ENCODE results near the gene MEIOB. TPM values are rescaled to one million over a fixed set of nuclear protein-coding genes. Genes with fewer than 3 reads are reported as not detected.
"Not testable (repeated sequence)": the region's sequence is repeated elsewhere in the genome, so short reads cannot be mapped to it uniquely, and the experiment has no call there.

The MEIOB gene
- total RNA-seq, 1 donor from 2014 or later = not detected

DNA sequence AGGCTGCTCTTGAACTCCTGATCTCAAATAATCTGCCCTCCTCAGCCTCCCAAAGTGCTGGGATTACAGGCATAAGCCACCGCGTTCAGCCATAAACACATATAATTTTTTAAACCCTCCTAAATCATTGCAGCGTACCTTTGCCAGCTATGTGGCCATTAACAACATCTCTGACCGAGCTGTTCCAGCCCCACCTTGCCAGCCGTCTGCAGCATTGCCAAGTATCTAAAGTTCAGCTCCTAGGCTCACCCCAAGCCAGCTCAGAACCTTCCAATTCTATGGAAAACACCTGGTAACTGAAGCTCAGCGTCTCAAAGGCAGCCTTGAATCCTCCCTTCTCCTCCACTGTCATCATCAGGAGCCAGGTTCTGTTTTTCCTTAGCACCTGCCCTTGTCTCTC is 5.1 kb upstream of the MEIOB start:
- Histone ChIP-seq H3K4me1 (peaks cover 4% of the 10 kb centered on the region), H3K4me3 (no peak overlapping the region), H3K27ac (replicated peaks) (no peak overlapping the region), H3K9me3 (replicated peaks) (no peaks in the 10 kb centered on the region), H3K27me3 (ENCODE audit: low read depth) (peaks cover 95% of the 10 kb centered on the region), H3K36me3 (no peaks in the 10 kb centered on the region)
- no peak for DNase-seq
- intact Hi-C loops (cut with micrococcal nuclease) = no loop called here
- TF ChIP-seq, protein P1, sequence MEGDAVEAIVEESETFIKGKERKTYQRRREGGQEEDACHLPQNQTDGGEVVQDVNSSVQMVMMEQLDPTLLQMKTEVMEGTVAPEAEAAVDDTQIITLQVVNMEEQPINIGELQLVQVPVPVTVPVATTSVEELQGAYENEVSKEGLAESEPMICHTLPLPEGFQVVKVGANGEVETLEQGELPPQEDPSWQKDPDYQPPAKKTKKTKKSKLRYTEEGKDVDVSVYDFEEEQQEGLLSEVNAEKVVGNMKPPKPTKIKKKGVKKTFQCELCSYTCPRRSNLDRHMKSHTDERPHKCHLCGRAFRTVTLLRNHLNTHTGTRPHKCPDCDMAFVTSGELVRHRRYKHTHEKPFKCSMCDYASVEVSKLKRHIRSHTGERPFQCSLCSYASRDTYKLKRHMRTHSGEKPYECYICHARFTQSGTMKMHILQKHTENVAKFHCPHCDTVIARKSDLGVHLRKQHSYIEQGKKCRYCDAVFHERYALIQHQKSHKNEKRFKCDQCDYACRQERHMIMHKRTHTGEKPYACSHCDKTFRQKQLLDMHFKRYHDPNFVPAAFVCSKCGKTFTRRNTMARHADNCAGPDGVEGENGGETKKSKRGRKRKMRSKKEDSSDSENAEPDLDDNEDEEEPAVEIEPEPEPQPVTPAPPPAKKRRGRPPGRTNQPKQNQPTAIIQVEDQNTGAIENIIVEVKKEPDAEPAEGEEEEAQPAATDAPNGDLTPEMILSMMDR (IDR thresholded peaks at IDR 0.05; ENCODE audit: borderline replicate concordance) = no peak

DNA sequence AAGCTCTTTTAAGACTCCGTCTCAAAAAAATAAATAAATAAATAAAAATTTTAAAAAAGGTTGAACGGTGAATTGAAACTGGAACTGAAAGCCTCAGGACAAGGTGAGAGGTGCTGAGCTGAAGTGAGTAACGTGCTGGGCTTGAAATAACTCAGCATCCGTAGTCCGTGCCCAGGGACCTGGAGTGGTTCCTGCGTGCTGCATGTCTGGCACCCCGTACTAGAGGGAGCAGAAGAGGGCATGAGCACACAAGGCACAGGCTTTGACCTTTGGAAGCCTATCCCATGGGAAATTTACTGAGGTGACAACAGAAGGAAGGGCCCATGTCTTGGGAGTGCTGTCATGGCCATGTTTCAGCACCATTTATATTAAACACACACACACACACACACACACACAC is 4.5 kb upstream of the MEIOB start:
- TF ChIP-seq, protein P1 (IDR thresholded peaks at IDR 0.05; ENCODE audit: borderline replicate concordance) = no peak
- Histone ChIP-seq H3K27me3 (ENCODE audit: low read depth) (peaks cover 93% of the 10 kb centered on the region), H3K4me3 (no peak overlapping the region), H3K4me1 (peaks cover 6% of the 10 kb centered on the region), H3K36me3 (no peaks in the 10 kb centered on the region), H3K27ac (replicated peaks) (no peak overlapping the region), H3K9me3 (replicated peaks) (no peaks in the 10 kb centered on the region)
- intact Hi-C loops (cut with micrococcal nuclease) = no loop called here
- no peak for DNase-seq

DNA sequence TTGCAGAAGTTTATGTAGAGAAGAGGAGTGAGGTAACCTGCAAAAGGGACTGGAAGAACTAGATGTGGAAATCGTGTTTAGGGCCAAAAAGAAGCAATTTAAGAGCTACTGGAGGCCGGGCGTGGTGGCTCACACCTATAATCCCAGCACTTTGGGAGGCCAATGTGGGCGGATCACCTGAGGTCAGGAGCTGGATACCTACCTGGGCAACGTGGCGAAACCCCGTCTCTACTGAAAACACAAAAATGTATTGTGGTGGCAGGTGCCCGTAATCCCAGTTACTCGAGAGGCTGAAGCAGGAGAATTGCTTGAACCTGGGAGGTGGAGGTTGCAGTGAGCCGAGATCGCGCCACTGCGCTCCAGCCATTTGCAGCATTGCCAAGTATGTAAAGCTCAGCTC is 4.1 kb upstream of the MEIOB start:
- H3K4me1 ChIP-seq; DNase-seq; intact Hi-C loops (cut with micrococcal nuclease); H3K4me3 ChIP-seq; H3K9me3 ChIP-seq (replicated peaks); H3K36me3 ChIP-seq; H3K27ac ChIP-seq (replicated peaks): not testable (repeated sequence)
- H3K27me3 ChIP-seq (ENCODE audit: low read depth) = peaks cover 89% of the 10 kb centered on the region

DNA sequence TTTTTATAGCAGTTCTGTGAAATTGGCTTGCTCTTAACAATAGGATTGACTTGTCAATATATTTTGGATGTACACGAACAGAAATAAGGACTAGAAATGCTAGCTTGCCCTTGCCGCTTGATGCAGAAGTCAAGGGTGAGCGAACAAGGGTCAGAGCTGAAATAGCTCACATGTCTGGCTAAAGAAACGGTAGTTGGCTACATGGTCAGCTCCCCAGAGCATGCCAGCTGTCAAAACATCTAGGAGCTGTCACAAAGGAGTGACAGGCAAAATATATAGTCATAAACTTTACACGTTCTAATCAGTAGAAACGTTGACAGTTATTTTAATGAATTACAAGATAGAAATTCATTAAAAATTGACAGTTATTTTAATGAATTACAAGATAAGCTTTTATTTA is 2.9 kb upstream of the MEIOB start:
- TF ChIP-seq, protein P1 (IDR thresholded peaks at IDR 0.05; ENCODE audit: borderline replicate concordance) = no peak
- no peak for DNase-seq
- Histone ChIP-seq H3K4me3 (no peak overlapping the region), H3K9me3 (replicated peaks) (no peaks in the 10 kb centered on the region), H3K27ac (replicated peaks) (no peak overlapping the region), H3K36me3 (no peaks in the 10 kb centered on the region), H3K4me1 (peaks cover 6% of the 10 kb centered on the region), H3K27me3 (ENCODE audit: low read depth) (peaks cover 78% of the 10 kb centered on the region)
- intact Hi-C loops (cut with micrococcal nuclease) = no loop called here

DNA sequence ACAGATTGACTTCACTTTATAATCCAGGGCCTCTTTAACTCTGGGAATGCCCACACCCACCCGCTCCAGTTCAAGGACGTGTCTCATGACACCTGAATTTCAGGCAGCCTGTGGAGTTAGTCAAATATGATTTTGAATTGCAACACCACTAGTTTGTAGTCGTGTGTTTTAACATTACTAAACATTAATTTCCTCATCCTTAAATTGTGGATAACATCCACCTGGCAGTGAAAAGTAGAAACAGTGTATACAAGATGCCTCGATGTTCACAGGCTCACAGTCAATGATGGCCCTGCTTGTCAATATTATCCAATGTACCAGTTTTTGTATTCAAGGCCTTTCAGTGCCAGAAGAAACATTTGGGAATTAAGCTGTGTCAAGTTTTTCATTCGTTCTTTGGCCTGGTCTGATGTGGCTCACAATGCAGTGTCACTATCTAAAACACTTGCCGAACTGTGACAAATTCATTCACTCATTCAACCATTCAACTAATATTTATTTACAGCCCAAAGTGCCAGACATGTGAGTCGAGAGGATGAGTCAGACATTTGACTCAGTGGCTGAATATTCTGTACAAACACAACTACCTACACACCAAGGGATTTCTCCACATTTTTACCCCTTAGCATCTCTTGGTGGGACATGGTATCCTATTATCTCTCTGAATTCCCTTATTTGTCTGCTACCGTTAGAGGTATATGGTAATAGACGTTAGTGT is 1.4 kb downstream of the MEIOB start:
- H3K9me3 ChIP-seq (replicated peaks) = no peaks in the 10 kb centered on the region
- DNase-seq = no peak
- TF ChIP-seq, protein P1 (IDR thresholded peaks at IDR 0.05; ENCODE audit: borderline replicate concordance) = no peak
- peaks cover 50% of the 10 kb centered on the region for H3K27me3 ChIP-seq (ENCODE audit: low read depth)
- peaks cover 6% of the 10 kb centered on the region for H3K4me1 ChIP-seq
- H3K4me3 ChIP-seq = no peak overlapping the region
- no peak overlapping the region for H3K27ac ChIP-seq (replicated peaks)
- no peaks in the 10 kb centered on the region for H3K36me3 ChIP-seq
- intact Hi-C loops (cut with micrococcal nuclease) = no loop called here

DNA sequence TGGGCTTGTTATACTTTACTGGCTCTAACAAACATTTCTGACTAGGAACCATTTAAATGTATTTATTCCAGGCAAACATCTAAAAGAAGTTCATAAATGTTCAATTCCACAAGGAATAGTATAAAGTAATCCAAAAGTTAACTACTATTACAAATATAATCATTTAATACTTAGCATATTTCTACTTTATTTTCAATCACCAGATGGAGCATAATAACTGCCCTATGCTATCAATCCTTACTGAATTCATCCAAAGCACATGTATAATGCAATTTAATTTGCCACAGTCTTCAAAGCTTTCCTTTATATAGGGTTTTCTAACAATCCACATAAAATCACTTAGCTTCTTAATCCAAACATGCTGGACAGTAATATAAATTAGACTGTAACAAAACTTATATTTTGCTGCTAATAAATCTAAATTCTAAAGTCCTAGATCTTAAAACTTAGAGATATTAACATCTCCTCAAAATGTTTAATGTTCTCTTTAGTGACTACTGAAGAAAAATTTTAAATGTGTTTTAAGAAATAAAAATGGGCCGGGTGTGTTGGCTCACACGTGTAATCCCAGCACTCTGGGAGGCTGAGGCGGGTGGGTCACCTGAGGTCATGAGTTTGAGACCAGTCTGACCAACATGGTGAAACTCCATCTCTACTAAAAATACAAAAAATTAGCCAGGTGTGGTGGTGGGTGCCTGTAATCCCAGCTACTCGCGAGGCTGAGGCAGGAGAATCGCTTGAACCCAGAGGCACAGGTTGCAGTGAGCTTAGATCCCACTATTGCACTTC is 5.9 kb downstream of the MEIOB start:
- Histone ChIP-seq H3K9me3 (replicated peaks) (no peaks in the 10 kb centered on the region), H3K4me3 (no peak overlapping the region), H3K4me1 (no peaks in the 10 kb centered on the region), H3K27ac (replicated peaks) (no peak overlapping the region), H3K36me3 (no peaks in the 10 kb centered on the region), H3K27me3 (ENCODE audit: low read depth) (peaks cover 39% of the 10 kb centered on the region)
- DNase-seq = no peak
- intact Hi-C loops (cut with micrococcal nuclease) = loop anchor here (10.0 kb wide), 1 partner anchor 59 kb away; no protein-coding TSS in a partner anchor
- TF ChIP-seq, protein P1 (IDR thresholded peaks at IDR 0.05; ENCODE audit: borderline replicate concordance) = no peak
